Measurements from ENCODE around the gene CCDC97.
"Not testable (repeated sequence)": the region's sequence is repeated elsewhere in the genome, so short reads cannot be mapped to it uniquely, and the experiment has no call there.

The CCDC97 gene

DNA sequence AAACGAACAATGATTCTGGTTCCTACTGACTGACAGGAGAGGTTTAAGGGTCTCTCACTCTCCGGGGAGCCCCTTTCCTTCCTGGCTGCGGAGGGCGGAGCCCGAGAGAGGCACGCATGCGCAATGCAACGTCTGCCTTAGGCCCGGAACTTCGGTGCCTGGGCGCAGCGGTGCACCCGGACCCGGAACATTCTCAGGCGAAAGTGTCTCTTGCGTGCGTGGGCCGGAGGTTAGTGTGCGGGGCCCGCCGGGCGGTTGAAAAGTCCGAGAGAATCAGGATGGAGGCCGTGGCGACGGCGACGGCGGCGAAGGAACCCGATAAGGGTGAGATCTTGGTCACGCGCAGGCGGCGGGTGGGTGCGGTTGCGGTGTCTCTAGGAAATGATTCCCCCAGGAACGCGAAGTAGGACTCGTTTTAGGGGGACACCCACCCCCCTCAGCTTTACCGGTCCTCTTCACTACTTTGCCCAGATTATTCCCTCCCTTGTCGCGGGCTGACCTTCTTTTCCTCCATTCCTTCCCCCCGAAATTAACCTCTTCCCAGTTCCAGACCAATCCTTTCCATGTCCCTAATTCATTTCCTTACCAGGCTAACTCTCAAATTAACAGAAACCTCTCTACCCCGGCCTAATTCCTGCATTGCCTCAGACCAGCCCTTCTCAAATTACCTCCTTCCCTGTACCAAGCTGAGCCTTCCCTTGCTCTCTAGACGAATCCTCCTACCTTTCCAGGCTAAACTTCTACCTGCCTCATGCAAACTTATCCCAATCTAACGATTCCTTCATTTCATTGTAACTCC lies at the start of gene CCDC97:
Gene CCDC97, plus strand, starts transcription at position 140 of the 799 bp plus-strand sequence. Its CDS starts 139 bp downstream, at position 279.
- DNase-seq: no peak

- DNase-seq: no peak
Measured at GRCh38 chr19:41261474-41262190, 48.3 kb upstream of the CCDC97 start.

DNA sequence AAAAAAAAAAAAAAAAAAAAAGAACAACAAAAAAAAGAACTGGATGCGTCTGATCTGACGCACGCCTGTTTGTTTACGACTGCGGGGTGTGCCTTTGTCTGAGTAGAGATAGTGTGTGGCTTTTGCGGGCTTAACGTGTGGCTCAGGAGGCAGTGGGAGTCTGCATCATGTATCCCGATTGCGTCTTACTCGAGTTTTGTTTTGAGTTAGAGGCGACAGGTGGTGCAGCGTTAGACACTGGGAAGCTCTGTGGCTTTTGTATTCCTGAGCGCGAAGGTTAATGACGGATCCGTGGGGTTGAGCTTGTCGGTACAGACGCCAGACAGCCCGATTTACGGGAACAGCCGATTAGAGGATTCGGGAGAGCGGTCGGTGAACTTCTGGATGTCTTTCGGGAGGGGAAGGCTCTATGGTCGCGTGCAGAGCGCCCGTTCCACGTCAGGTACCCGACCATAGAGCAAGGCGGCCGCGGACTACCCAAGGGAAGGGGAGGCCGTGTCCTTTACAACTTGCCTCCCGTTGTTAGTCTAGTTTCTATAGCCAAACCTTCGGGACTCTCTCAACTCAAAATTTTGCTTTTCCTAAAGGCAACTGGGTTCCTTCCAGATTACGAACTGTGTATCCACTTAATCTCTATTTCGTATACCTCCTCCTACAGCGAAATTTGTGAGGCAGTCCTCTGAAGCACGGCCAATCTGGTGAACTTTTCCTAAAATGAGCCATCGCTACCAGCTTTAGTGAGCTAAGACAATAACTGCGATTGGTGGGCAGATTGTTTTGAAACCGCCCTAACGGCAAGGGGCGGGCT lies 46.7 kb upstream of the CCDC97 start:
- DNase-seq: no peak

- peak; percentile 83 for DNase-seq
Measured at GRCh38 chr19:41263850-41264580, 46.0 kb upstream of the CCDC97 start, which contains the start of gene HNRNPUL1. Gene HNRNPUL1, plus strand, starts transcription at chr19:41264372. Its CDS starts 132 bp downstream, at chr19:41264504.

- no peak for DNase-seq
Measured at GRCh38 chr19:41264581-41265394, 45.2 kb upstream of the CCDC97 start.

DNA sequence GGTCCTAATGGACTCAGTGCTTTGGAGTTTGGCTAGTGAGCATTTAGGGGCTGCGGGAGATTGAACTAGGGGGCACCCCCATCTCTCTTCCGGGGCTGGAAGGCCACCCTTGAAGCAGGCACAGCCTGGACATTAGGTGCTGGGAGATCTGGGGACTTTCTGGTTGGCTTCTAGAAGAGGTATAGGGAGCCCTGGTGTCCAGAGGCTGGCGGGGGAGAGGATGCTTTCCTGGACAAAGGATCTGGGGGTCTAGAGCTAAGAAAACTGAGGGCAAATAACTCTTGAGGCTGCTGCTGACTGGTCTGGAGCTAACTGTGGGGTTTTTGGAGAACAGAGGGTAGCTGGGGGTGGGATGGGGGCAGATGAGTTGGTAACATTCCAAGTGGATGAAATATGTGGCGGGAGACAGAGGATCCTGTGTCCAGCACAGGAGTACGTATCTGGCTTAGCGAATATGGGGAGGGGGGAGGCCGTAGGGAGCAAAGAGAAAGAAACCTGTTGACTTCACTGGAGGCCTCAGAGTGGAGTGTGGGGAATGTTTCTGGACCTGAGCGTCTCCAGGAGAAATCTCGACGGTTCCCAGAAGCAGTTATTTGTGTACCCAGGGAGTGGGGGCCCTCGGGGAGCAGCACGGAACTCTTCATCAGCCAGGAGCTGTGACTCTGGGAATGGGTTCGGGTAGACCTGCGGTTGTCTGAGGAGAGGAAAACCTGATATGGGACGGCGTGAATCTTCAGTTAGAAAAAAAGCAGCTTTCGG lies 44.4 kb upstream of the CCDC97 start:
- no peak for DNase-seq

GRCh38 chr19:41269055-41269454 lies 40.9 kb upstream of the CCDC97 start:
- no peak for DNase-seq

GRCh38 chr19:41269571-41269970 lies 40.4 kb upstream of the CCDC97 start:
- no peak for DNase-seq

DNA sequence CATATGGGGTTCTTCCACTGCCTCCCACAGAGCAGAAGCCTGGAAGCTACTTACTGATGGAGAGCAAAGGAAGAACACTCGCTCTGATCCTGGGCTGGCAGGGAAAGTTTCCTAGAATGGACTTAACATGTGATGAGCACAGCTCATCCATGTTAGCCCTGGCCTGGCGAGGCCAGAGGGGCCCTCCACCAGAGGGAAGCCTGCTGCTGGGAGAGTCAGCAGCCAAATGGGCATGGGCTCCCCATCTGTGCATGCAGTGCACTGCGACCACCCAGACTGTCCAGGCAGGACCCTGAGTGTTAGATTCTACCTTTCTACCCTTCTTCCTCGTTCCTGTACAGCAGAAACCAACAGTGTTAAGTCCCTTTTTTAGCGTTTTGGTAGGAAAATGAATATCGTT lies 36.9 kb upstream of the CCDC97 start:
- no peak for DNase-seq

- DNase-seq: no peak
Measured at GRCh38 chr19:41274802-41275201, 35.2 kb upstream of the CCDC97 start.

DNA sequence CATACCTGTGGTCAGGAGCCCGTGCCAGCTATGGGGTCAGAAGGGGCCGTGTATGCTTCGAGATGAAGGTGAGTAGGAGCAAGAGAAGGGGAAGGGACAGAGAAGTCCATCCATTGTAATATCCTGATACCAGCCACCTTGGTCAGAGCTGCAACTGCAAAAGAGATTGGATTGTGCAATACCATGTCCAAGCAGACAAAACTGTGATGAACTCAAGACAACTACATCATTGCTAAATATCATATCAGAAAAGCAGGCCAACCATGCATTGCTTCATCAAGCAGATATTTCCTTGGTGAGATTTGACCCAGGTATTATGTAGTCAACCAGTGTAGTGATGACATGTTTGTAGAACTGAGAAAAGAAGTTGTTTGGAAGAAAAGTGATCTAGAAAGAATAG lies 33.7 kb upstream of the CCDC97 start:
- DNase-seq: no peak

DNA sequence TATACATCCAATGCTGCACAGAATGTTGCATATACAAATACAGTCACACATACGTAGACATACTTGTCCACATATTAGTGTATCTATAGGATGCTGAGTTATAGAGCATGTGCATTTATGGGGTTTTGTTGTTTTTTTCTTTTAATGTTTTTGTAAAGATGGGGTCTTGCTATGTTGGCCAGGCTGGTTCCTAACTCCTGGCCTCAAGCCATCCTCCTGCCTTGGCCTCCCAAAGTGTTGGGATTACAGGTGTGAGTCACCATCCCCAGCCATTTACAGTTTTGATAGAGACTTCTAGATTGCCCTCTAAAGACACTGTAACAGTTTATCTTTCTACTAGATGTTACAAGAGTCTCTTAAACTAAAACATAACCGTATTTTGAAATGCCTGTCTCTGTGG lies 31.5 kb upstream of the CCDC97 start:
- no peak for DNase-seq

DNA sequence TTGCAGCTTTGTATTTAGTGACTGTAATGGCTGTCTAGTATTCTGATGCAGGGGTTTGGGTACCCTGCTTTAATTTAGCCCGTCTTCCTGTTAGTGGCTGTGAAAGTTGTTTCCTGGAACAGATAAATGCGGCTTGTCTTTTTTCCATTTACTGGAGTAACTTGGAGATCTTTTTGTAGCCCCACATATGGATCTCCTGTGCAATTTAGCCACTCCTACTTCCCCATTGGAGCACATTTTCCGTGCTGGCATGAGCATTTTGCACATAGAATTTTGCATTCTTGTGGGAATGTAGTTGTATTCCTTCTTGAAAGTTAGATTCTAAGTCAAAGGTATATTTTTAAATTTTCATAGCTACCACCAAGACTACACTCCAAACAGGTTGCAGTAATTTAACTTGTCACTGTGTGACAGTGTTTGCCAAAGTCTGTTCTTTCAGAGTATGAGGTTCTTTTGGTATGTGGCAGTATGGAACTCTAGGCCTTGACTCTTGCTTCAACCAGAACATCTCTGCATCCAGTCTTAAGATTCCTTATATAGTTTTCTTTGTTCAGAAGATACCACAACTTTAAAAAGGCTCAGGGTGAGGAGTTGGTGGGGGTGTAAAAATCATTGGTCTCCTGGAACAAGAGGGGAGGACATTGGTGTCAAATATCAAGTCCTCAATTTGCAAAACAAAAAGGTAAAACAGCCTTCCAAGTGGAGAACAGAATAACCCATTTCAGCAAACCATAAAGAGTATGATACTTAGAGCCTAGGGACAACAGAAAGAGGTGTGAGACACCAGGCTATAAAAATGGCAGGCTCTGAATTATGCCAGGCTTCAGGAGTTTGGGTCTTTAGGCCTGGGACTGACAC lies 21.1 kb upstream of the CCDC97 start:
- no peak for DNase-seq

GRCh38 chr19:41289814-41290213 lies 20.2 kb upstream of the CCDC97 start:
- DNase-seq: not testable (repeated sequence)

GRCh38 chr19:41294393-41294792 lies 15.6 kb upstream of the CCDC97 start:
- no peak for DNase-seq

DNA sequence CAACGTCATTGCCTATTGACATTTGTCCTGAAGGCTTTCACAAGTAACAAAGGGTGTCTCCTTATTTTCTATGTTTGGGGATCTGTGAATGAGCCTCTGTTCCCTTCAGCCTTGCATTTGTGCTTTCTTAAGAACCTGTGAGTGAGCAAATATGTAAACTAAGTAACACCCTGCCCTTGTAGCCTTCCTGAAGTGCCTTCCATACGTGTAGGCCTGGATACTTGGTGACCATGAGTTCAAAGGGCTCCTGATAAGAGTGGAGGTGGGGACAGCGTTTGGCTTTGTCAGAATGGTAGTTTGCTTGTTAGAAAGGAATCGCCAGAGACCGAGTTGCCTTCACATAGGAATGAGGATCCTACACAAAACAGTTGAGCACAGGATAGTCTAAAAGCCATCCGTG lies 14.5 kb upstream of the CCDC97 start:
- no peak for DNase-seq

GRCh38 chr19:41296433-41296871 lies 13.5 kb upstream of the CCDC97 start:
- DNase-seq: no peak

DNA sequence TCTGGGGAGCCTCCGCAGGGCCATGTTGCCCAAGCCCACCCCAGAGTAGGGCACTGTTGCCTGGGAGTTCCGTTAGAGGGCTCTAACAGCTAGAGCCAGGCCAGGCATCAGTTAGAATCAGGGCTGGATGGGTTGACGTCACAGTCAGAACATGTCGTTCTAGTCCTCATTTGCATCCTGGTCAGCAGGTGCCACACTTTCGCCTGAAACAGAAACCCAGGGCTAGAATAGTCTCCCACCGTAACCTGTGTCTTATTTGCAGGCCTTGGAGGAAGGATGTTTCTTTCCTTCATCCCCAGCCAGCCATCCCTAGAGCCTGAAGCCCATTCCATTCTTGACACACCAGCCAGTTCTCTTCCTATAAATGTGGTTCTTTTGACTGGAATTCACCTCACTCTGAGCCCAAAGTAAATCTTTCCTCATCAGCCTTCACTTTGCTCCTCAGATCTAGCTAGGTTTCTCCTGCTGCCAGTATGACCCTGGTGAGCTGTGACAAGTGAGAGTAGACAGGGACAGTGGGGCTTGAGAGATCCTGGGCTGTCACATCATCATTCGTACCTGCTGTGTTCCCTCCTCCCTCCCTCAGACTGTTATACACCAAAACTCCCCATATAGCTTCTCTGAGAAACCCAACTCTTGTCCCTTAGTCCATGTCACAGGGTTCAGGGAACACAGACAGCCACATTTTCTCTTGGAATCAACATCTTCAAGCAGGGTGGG lies 12.2 kb upstream of the CCDC97 start:
- no peak for DNase-seq

- no peak for DNase-seq
Measured at GRCh38 chr19:41298348-41298964, 11.5 kb upstream of the CCDC97 start.

Measured in cortex of kidney (tissue), 1 donor.